Esophagus squamous epithelium (tissue), 5 donors: ENCODE measurements around the gene ZNF592. TPM values are rescaled to one million over a fixed set of nuclear protein-coding genes. Genes with fewer than 3 reads are reported as not detected.

ENCODE experiments used
- DNase-seq: peaks from one replicate; lab custom pipeline; 2025; lab: John Stamatoyannopoulos, UW
- H3K27ac ChIP-seq, 4 donors: fragments of 200-600 bp; sonication (generic); one replicate each; pipeline ENCODE4 v1.5.1; 2016 to 2019; ENCODE audit warnings: mild to moderate bottlenecking in 1 of 4
- H3K27me3 ChIP-seq, 4 donors: fragments of 200-600 bp; sonication (generic); 1 replicate in 3 of 4; 2 replicates in 1 of 4; pipeline versions ENCODE4 v1.5.1 to v1.6.0; 2017 to 2021; ENCODE audit warnings: antibody characterized with exemption in 1 of 4
- H3K36me3 ChIP-seq, 3 donors: fragments of 200-600 bp; sonication (generic); one replicate each; pipeline ENCODE4 v1.5.1; 2016 to 2019
- H3K4me1 ChIP-seq, 3 donors: fragments of 200-600 bp; sonication (generic); one replicate each; pipeline ENCODE4 v1.5.1; 2017 to 2019
- H3K4me3 ChIP-seq, 4 donors: fragments of 200-600 bp; sonication (generic); 1 replicate in 3 of 4; 2 replicates in 1 of 4; pipeline ENCODE4 v1.5.1; 2016 to 2019; ENCODE audit warnings: mild to moderate bottlenecking in 2 of 4, moderate library complexity in 1 of 4
- H3K9me3 ChIP-seq, 3 donors: fragments of 200-600 bp; sonication (generic); one replicate each; pipeline ENCODE4 v1.5.1; 2016 to 2019
- POLR2A ChIP-seq, 4 donors: fragments of 450-650 bp; IDR thresholded peaks; one replicate each; pipeline ENCODE4 v1.6.1; 2017; ENCODE audit warnings: antibody characterized with exemption in 4 of 4, mild to moderate bottlenecking in 4 of 4, moderate library complexity in 3 of 4
- whole genome bisulfite sequencing, 2 donors: methylation state at CpG; one replicate each; pipeline ENCODE4 v1.1.5; 2018; 5-methylcytosine and 5-hydroxymethylcytosine counted together
- intact Hi-C: fragments of 100-400 bp; cut with DNase I; formaldehyde crosslinking; loops from one replicate; pipeline ENCODE4 v1.15.0; 2022
- total RNA-seq, 4 donors: library from RNA; depleted of rRNA; stranded (reverse); fragments of >200 nt; gene quantifications; one replicate each; pipeline ENCODE4 v1.1.0, GENCODE V29; 2016
- TF ChIP-seq, protein P1 (sequence below), 6 experiments: fragments of 450-650 bp in 4 of 6; fragments of 200-600 bp in 2 of 6; sonication (generic) in 2 of 6; IDR thresholded peaks; one replicate each; pipeline ENCODE4 v1.5.1; 2016 to 2019; ENCODE audit warnings: antibody characterized with exemption in 6 of 6, mild to moderate bottlenecking in 4 of 6, moderate library complexity in 4 of 6
- donor health status: DM: yes; HTN: yes; CAD: no.

The ZNF592 gene
- total RNA-seq, 4 donors from 2014 or later = 8.0 to 12.2 (median 10.3) TPM

DNA sequence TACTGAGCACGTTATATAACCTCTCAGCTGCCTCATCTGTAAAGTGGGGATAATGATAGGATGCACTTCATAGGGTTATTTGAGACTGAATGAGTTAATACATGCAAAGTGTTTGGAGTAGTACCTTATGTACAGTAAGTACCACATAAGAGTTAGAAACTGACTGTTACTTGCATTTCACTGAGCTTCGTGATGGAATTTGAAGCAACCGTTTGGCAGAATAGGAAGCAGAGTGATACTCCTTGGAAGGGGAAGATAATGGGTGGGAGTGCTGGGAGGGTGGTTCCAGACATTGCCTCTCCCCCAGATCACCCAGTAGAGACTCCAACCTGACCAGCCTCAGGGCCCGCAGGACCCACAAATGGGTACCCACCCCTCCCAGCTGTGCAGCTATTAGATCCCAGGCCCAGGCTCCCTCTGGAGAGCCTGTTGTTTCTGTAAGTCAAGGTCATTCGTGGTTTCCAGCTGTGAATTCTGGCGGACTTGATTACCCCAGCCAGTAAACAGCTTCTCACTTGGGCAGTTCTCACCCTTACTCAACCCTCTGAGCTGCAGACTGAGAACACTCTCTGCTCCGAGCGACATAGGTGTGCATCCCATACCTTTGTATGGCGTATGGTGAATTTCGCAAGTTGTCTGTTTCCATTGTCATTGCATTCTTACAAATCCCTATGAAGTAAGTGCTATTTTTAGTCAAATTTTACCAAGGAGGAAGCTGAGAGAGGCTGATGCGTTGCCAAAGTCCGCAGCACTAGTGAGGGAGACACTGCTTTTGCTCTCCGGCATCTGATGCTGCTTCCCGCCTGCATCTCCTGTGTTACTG, 79.9 kb downstream of the ZNF592 start:
- no peak for DNase-seq
- Histone ChIP-seq H3K9me3 (no peaks in the 10 kb centered on the region), H3K27ac (peak overlapping the region in 3 of 4 donors; percentile 5 to 39 (median 7)), H3K36me3 (no peaks in the 10 kb centered on the region), H3K4me1 (peaks cover 0 to 43% (median 10%) of the 10 kb centered on the region in 3 donors), H3K27me3 (no peaks in the 10 kb centered on the region), H3K4me3 (no peak overlapping the region)
- intact Hi-C loops = no loop called here
- TF ChIP-seq, protein P1, sequence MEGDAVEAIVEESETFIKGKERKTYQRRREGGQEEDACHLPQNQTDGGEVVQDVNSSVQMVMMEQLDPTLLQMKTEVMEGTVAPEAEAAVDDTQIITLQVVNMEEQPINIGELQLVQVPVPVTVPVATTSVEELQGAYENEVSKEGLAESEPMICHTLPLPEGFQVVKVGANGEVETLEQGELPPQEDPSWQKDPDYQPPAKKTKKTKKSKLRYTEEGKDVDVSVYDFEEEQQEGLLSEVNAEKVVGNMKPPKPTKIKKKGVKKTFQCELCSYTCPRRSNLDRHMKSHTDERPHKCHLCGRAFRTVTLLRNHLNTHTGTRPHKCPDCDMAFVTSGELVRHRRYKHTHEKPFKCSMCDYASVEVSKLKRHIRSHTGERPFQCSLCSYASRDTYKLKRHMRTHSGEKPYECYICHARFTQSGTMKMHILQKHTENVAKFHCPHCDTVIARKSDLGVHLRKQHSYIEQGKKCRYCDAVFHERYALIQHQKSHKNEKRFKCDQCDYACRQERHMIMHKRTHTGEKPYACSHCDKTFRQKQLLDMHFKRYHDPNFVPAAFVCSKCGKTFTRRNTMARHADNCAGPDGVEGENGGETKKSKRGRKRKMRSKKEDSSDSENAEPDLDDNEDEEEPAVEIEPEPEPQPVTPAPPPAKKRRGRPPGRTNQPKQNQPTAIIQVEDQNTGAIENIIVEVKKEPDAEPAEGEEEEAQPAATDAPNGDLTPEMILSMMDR (IDR thresholded peaks at IDR 0.05) = no peak
- no peak for TF ChIP-seq POLR2A (IDR thresholded peaks at IDR 0.05)
- WGBS, 2 donors = 71 to 73% methylated on average over 14 of the region's 14 CpGs

DNA sequence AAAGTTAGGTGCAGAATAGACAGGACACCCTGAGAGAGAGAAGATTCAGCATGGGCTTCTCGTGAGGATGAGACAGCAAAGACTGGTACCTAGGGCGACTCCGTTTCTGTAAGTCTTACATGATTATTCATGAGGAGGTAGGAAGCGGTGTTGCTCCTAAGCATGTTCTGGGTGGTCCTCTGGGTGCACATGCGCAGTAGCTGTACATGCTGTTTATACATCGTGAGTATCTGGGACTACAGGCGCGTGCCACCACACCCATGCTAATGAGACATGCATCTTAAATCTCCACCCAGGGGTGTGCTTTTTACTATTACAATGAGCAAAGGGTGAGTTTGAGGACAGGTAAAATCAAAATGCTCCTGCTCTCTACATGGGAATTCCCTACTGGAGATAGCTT, 81.0 kb downstream of the ZNF592 start:
- TF ChIP-seq POLR2A (IDR thresholded peaks at IDR 0.05) = no peak
- TF ChIP-seq, protein P1 (IDR thresholded peaks at IDR 0.05) = no peak
- Histone ChIP-seq H3K27ac (no peak overlapping the region), H3K27me3 (no peaks in the 10 kb centered on the region), H3K9me3 (no peaks in the 10 kb centered on the region), H3K4me1 (peaks cover 0 to 40% (median 5%) of the 10 kb centered on the region in 3 donors), H3K4me3 (no peak overlapping the region), H3K36me3 (no peaks in the 10 kb centered on the region)
- no peak for DNase-seq
- WGBS, 2 donors = 70 to 77% methylated on average over 8 of the region's 8 CpGs
- intact Hi-C loops = no loop called here

DNA sequence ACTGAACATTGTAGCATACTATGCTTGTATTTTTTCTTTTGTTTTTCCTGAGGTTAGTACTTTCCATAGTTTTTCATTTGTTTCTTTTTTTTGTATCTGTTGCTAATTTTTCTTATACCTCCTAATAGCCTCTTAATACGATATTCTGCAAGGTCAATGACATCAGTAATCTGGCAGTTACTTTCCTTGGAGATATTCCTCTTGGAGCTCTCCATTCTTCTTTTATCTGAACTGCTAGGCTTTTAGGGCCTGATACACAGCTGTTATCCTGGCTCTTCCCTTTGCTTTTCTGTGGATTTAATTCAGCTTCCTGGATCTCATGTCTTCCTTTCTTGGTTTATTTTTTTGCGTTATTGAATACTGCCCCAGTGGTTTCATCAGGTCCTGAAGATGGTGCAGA, 81.6 kb downstream of the ZNF592 start:
- H3K27me3 ChIP-seq = no peaks in the 10 kb centered on the region
- no peaks in the 10 kb centered on the region for H3K9me3 ChIP-seq
- TF ChIP-seq POLR2A (IDR thresholded peaks at IDR 0.05) = no peak
- TF ChIP-seq, protein P1 (IDR thresholded peaks at IDR 0.05) = no peak
- WGBS, 2 donors = 81 to 85% methylated on average over 2 of the region's 2 CpGs
- no peak overlapping the region for H3K27ac ChIP-seq
- peaks cover 0 to 40% (median 0%) of the 10 kb centered on the region in 3 donors for H3K4me1 ChIP-seq
- intact Hi-C loops = no loop called here
- H3K4me3 ChIP-seq = no peak overlapping the region
- no peaks in the 10 kb centered on the region for H3K36me3 ChIP-seq
- DNase-seq = no peak

- 74 to 84% methylated on average over 5 of the region's 5 CpGs for WGBS, 2 donors
- no peak for TF ChIP-seq POLR2A (IDR thresholded peaks at IDR 0.05)
- TF ChIP-seq, protein P1 (IDR thresholded peaks at IDR 0.05) = no peak
- no peaks in the 10 kb centered on the region for H3K36me3 ChIP-seq
- H3K27me3 ChIP-seq = no peaks in the 10 kb centered on the region
- no peak overlapping the region for H3K27ac ChIP-seq
- intact Hi-C loops = no loop called here
- H3K4me3 ChIP-seq = no peak overlapping the region
- no peak for DNase-seq
- H3K9me3 ChIP-seq = no peaks in the 10 kb centered on the region
- peaks cover 0 to 36% (median 0%) of the 10 kb centered on the region in 3 donors for H3K4me1 ChIP-seq
These were observed 82.6 kb downstream of the ZNF592 start for GRCh38 chr15:84831028-84831427.

DNA sequence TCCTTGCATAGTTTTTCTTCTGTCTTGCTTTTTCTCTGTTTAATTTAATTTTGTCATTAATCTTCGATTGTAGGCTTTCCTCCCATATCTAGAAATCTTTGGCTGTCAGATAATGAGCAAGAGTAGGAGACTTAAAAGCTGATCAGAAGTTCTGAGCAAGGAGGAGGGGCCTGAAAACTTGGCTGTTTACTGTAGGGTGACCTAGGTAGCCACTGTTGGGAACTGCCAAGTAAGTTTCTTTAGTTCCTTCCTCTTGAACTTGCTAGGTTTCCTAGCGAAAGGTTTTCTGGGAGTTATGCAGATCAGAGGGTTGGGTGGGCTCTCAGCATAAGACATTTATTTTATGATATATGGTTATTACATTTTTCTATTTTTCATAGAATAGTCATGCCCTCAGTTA, 83.2 kb downstream of the ZNF592 start:
- Histone ChIP-seq H3K9me3 (no peaks in the 10 kb centered on the region), H3K4me3 (no peak overlapping the region), H3K4me1 (peaks cover 0 to 31% (median 0%) of the 10 kb centered on the region in 3 donors), H3K27me3 (no peaks in the 10 kb centered on the region), H3K36me3 (no peaks in the 10 kb centered on the region), H3K27ac (no peak overlapping the region)
- no peak for DNase-seq
- 63 to 85% methylated on average over 2 of the region's 2 CpGs for WGBS, 2 donors
- TF ChIP-seq, protein P1 (IDR thresholded peaks at IDR 0.05) = no peak
- no peak for TF ChIP-seq POLR2A (IDR thresholded peaks at IDR 0.05)
- intact Hi-C loops = no loop called here
